Right hindlimb (tissue), 1 donor: ENCODE data around the gene VEPH1.

Experiments used
- DNase-seq: peaks from one replicate; pipeline ENCODE4 v3.0.0-alpha.2; 2018

VEPH1 gene

DNA sequence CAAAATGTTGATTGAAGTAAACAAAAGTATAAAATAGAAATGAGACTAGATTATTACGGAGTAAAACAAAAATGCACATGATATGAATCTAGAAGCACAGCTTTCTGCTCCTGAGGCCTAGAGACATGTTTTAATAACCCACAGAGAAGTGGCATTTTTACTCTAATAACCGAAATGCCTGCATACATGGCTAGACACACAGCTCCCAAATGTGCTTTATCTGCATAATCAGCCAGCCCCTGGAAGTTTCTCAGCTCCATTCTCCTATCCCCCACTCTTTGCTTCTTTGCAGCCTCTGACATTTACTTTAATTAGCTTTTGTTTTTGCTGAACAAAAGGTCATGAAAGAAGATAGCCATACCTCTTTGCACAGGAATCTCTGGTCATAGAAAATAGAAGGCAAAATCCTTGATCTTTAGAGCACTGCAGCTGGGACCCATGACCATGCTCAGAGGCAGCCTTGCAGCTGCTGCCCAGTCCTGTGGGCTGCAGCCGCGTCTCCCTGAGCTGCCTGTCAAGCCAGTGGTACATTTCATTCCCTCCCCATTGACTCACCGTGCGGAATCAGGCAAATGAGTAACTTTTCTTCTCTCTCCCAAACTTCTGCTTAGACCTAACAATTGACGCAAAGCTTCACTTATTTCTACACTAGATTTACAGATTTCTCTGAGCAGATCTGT is at the start of gene VEPH1:
TSS of gene VEPH1 (minus strand) at position 501 of the 680 bp plus-strand sequence. CDS start 8,067 bp downstream, outside the sequence.
- DNase-seq: no peak

DNA sequence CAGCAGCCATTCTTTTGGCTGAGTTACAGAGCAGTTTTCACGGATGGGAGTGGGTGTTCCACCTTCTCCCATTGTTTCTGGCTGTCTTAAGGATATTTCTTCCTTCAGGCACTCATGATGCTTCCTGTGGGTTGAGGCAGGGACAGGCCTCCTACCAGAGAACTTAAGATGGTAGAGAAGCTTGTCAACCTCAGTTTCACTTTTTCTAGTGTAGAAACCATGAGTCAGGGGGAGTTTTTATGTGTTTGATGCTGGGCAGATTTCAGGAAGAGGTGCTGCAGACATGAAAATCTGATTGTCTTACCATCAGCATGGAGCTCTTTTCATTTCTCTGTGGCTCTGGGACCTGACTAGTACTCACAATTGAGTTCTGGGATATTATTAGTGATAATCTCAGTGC is 48.7 kb upstream of the VEPH1 start:
- DNase-seq: no peak

GRCh38 chr3:157549498-157549897 is 46.3 kb upstream of the VEPH1 start:
- DNase-seq: no peak

GRCh38 chr3:157544501-157545130 is 41.4 kb upstream of the VEPH1 start:
- DNase-seq: no peak

- no peak for DNase-seq
Measured at GRCh38 chr3:157543501-157544035, 40.4 kb upstream of the VEPH1 start.

DNA sequence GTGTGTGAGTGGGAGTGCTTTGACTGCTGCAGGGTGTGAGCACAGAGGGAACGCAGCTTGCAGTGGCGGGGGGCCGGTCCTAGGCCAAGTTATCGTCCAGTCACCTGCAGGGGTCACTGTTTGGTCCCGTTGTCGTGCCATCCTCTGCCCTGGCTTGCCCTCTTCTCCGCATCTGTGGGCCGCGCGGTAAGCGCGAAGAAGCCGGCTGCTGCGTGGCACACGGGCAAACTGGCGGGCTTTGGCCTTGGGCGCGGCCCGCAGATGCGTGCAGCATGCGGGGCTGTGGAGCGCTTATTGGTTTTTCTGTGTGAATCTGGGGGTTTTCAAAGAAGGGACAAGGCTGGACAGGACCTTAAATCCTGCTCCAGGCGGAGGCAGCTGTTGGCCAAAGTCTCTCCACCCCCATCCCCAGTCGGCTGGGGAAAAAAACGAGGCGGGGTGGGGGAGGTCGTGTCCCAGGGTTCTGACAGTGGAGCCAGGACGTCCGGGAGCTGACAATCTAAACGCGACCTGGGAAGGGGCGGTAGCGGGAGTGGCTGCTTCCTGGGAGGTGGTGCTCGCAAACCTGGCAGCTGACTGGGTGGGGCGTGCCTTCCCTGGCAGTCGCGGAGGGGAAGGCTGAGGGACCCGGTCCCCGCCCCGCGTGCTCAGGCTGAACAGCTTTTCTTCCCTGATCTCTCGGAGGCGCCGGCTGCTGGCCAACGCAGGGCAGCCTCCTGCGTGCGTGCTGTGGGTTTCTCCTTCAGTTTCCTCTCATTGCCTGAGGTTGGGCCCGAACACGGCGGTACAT is 39.7 kb upstream of the VEPH1 start:
- peak; percentile 85 for DNase-seq

DNA sequence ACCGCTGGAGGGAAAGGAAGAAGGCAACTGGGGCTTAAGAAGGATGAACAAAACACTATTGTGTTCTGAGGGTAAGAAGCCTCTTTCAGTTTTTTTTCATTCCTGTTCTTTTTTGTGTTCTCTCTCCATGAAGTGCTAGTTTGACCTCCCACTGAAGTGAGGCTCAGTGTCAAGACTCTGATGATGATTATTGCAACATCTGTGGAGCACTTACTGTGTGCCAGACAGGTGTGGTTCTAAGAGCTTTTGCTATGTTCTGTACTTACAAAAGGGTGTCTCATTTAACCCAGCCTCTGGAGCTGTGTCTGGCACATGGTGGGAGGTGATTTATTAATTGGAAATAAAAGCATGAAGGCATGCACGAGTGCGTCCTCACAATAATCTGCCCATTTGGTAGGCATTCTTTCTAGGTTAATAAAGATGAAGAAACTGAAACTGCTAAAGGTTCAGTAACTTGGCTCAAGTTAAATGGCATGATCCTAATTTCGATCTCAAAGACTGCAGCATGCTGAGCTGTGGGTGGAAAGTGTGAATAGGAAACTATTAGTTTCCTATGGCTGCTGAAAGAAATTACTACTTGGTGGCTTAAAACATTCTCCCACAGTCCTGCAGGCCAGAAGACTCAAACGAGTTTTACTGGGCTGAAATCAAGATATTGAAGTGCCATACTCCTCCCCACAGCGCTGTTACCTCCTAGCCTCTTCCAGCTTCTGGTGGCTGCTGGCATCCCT is 38.5 kb upstream of the VEPH1 start:
- no peak for DNase-seq

DNA sequence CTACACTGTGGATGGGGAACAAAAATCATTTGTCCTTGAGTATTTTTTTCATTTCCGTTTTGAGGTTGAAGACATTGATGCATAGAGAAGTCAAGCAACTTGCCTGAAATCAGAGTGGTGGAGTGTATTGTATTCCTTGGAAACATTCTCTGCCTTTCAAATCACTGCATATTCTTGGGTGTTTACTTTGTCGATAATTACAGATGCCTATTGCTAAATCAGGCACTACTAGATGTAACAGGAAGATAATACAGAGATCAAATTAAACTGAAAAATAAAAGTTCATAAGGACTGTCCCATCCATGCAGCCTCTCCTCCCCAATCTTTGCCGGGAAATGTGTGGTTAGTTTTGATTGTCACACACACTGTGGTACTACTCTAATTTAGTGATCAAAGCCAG is 37.4 kb upstream of the VEPH1 start:
- no peak for DNase-seq

- DNase-seq: no peak
Measured at GRCh38 chr3:157535667-157536066, 32.5 kb upstream of the VEPH1 start.

GRCh38 chr3:157534725-157535161 is 31.5 kb upstream of the VEPH1 start:
- no peak for DNase-seq

GRCh38 chr3:157533298-157534070 is 30.3 kb upstream of the VEPH1 start:
- DNase-seq: no peak

- DNase-seq: peak; percentile 51
Measured at GRCh38 chr3:157532529-157533297, 29.5 kb upstream of the VEPH1 start.

DNA sequence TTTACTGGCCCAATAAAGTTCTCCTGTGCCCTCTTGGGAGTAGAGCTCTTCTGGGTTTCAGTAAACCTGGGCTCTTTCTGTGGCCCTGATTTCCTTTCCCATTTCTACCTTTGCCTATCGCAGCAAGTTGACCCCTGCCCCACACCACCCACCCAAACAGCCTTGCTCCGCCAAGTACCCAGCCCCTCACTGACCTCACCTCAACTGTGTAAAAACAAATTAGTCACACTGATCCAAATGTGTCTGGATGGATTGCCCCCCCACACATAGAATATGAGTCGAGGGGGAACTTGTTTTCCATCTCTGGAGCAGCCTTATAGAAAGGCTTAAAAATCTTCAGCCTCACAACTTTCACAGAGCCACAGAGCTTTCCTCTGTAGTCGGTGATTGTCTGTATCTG is 28.6 kb upstream of the VEPH1 start:
- DNase-seq: no peak

GRCh38 chr3:157531301-157531660 is 28.1 kb upstream of the VEPH1 start:
- no peak for DNase-seq

DNA sequence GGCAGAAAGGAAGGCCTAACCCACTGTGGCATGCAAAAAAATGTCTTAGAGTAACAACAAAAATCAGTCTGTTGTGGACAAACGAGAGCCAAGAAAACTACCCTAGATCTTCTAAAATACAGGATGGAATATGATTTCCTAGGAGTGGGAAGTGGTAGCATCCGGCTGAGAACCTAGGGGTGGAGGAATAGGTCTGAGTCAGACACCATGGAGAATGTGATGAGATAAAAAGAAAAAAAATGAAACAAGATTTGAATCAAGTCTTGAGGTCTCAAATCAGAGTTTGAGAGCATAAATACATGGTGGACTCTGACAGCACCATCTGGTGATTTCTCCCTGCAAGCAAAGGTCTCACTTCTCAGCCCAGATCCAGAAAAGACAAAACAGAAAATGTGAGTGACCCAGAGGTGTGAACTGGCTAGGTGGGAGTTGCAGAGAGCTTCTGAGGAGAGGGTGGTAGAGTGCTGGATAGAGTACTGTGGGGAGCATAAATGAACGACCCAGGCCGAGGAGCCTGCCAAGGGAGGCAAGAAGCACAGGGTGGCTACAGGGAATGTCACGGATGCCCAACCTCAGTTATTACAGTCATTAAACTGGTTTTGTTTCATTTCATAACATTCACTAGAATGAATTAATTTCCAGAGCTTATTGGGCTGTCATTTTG is 27.6 kb upstream of the VEPH1 start:
- DNase-seq: no peak

DNA sequence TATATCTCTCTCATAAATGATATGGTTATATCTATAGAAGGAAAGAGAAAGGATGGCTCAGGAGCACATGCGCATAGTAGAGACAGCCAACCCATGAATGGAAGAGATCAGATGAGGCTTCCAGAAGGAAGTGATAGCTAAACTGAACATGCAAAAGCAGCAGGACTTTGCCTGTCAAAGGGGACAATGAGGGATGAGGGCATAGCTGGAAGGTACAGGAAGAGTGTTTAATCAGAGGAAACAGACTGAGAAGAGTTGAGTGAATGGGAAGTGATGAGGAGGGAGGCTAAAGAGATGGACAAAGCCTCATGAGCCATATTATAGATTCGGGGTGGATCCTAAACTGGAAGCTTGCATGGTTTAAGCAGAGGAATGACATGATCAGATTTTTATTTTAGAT is 26.5 kb upstream of the VEPH1 start:
- DNase-seq: no peak

DNA sequence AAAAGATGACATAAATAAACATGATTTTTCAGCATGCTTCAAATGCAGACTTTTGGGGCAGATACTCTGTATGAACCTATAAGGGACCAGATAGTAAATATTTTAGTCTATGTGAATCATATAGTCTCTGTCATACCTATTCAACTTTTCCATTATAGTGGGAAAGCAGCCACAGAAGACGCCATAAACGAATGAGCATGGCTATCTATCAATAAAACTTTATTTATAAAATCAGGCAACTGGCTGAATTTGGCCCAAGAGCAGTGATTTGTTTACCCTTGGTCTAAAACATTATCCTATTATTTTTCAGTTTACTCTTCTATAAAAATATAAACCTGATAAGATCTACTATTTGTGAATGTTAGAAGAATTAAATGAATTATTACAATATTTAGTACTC is 25.9 kb upstream of the VEPH1 start:
- no peak for DNase-seq

DNA sequence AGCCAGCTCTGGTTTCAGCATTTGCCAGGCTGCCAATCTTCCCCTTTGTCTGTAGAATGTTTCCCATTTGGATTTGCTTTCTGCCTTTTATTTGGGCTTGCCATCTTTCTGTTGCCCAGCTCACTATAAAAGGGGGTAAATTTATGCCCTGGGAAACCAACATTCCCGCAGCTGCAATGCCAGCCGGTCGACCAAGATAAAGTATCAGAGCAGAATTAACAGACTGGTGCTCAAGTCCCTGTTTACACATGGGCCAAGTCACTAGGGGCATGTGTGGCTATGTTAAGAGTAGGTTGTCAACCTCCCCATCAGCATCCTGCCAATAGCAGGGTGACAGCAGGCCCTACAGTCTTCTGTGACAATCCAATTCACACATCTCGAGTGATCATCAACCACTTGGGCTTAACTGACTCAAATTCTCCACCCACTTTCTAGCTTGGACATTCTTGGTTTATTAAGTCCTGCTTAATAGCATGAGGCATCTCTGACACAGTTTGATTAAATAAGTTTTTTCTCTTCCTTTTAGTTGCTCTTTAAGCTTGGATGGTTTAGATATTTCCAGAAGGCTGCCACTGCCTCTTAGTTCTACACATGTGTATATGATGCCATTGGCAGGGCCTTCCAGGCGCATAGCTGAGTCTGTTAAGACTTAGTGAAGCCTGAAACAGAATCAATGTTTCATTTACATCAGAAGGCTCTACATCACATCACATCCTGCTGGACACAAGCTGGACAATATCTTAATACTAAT is 24.1 kb upstream of the VEPH1 start:
- no peak for DNase-seq

GRCh38 chr3:157526036-157526435 is 22.8 kb upstream of the VEPH1 start:
- DNase-seq: no peak

DNA sequence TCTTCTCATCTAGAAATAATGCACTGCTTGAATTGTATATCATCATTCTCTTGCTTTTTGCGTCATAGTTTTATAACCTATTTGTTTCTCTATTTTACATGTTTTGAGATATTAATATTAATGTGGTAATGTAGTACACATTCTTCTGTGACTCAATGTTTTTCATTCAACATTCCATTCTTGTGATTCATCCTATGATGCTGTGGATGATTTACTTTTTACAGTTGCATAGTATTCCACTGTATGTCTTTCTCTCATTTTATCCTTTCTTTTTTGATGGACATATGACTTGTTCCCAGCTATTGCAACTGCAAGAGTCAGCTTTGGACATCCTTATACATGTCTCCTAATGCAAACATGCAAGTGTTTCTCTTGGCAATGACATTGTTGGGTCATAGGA is 20.6 kb upstream of the VEPH1 start:
- DNase-seq: no peak
